Naive B cell (primary cell): ENCODE measurements around the gene SMCO3. TPM values are rescaled to one million over a fixed set of nuclear protein-coding genes. Genes with fewer than 3 reads are reported as not detected.
A peak's percentile ranks its signal among the peaks of the same experiment; 100 is the strongest.
"Not testable (repeated sequence)": the region's sequence is repeated elsewhere in the genome, so short reads cannot be mapped to it uniquely, and the experiment has no call there.

Experiments
- ATAC-seq, 2 donors: fragments of 150-1000 bp; cut with Tn5 transposase; 2 replicates each; pipeline ENCODE4 v1.10.0; 2021; ENCODE audit warnings: low read depth in 2 of 2, mild to moderate bottlenecking in 2 of 2, moderate library complexity in 2 of 2
- DNase-seq: peaks from one replicate; pipeline ENCODE4 v3.0.0; 2022
- H3K27ac Mint-ChIP-seq, 6 donors: one replicate each; pipeline ENCODE4 v1.8.0; 2020 to 2022; ENCODE audit warnings: mild to moderate bottlenecking in 6 of 6, mixed read lengths in 6 of 6, moderate library complexity in 5 of 6, inconsistent platforms in 2 of 6
- H3K27me3 Mint-ChIP-seq, 3 donors: one replicate each; pipeline ENCODE4 v1.8.0; 2021 to 2022; ENCODE audit warnings: mixed read lengths in 3 of 3, mild to moderate bottlenecking in 1 of 3
- H3K36me3 Mint-ChIP-seq, 2 donors: one replicate each; pipeline ENCODE4 v1.8.0; 2020 to 2022; ENCODE audit warnings: mixed read lengths in 2 of 2, inconsistent platforms in 1 of 2, mild to moderate bottlenecking in 1 of 2
- H3K4me1 Mint-ChIP-seq, 3 donors: one replicate each; pipeline ENCODE4 v1.8.0; 2020 to 2022; ENCODE audit warnings: mixed read lengths in 3 of 3, inconsistent platforms in 1 of 3, mild to moderate bottlenecking in 1 of 3, moderate library complexity in 1 of 3
- H3K4me3 Mint-ChIP-seq, 8 donors: one replicate each; pipeline ENCODE4 v1.8.0; 2020 to 2022; ENCODE audit warnings: mild to moderate bottlenecking in 8 of 8, mixed read lengths in 8 of 8, moderate library complexity in 8 of 8, inconsistent platforms in 2 of 8
- H3K9me3 Mint-ChIP-seq, 7 donors: one replicate each; pipeline ENCODE4 v1.8.0; 2020 to 2022; ENCODE audit warnings: mixed read lengths in 7 of 7, mild to moderate bottlenecking in 5 of 7, inconsistent platforms in 2 of 7, moderate library complexity in 1 of 7
- polyA plus RNA-seq, 6 donors: library from polyadenylated mRNA; unstranded; fragments of 300-500 nt; fragmentation: Illumina TruSeq; gene quantifications; one replicate each; pipeline ENCODE4 v1.2.3, GENCODE V29; 2021; ENCODE audit warnings: low read depth in 6 of 6

SMCO3 gene
- polyA plus RNA-seq, 6 donors from 2014 or later, result 0.23 to 0.65 (median 0.35) TPM; not detected in 3

DNA sequence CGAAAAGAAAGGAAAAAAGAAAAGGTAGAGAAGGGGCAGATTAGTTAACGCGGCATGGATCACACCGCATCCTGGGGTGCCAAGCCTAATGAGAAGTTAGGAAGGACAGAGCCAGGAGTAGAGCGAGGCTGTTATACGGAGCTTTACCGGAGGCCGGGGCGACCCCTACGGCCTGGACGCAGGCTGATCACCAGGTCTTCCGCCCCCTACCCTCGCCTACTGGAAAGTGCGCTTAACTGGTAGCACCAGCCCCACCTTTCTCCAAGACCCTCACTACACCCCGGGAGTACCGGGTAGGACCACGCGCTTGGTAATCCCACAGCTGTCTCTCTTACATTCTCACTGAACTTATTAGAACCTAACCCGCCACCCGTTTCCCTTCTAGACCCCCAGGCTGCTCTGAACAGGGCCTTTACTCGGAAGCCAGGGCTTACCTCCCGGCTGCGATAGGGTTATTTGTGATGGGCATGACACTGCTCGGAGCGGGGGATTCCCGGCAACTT, 44.5 kb downstream of the SMCO3 start:
- no peak for DNase-seq
- H3K9me3 Mint-ChIP-seq, result peaks cover 5 to 26% (median 17%) of the 10 kb centered on the region in 7 donors

DNA sequence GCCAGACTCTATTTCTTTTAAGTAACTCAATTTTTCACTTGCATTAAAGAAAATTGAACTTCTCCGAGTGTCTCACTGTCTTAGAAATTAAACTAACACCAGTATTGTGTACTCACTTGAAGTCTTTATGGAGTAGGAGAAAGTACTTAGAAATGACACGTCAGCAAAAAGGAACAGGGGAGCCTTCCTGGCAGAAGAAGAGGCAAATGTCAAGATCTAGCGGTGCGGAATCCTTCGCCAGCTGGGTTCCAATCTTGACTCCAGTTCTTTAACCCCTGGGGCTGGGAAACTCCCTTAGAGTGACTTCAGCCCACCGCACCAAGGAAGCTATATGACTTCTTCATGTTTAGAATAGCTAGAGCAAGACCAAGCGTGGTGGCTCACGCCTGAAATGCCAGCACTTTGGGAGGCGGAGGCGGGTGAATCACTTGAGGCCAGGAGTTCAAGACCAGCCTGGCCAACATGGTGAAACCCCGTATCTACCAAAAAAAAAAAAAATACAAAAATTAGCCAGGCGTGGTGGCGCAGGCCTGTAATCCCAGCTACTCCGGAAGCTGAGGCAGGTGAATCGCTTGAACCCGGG, 45.1 kb downstream of the SMCO3 start:
- H3K4me3 Mint-ChIP-seq, result peak overlapping the region; percentile 93 to 100 (median 97)
- peaks cover 31 to 69% (median 52%) of the 10 kb centered on the region in 3 donors for H3K4me1 Mint-ChIP-seq
- H3K36me3 Mint-ChIP-seq, result peaks cover 25 to 32% of the 10 kb centered on the region in 2 donors
- peaks cover 5 to 26% (median 17%) of the 10 kb centered on the region in 7 donors for H3K9me3 Mint-ChIP-seq
- DNase-seq (peak; percentile 23), ATAC-seq (no peak)
- H3K27me3 Mint-ChIP-seq, result no peaks in the 10 kb centered on the region
- peak overlapping the region; percentile 98 to 100 (median 100) for H3K27ac Mint-ChIP-seq

More for the DNA sequence above, 44.5 kb downstream of the SMCO3 start:
- Mint-ChIP-seq H3K4me1 (peaks cover 37 to 72% (median 55%) of the 10 kb centered on the region in 3 donors), H3K36me3 (peaks cover 25 to 28% of the 10 kb centered on the region in 2 donors), H3K4me3 (peak overlapping the region; percentile 93 to 100 (median 97)), H3K27ac (peak overlapping the region; percentile 98 to 100 (median 100)), H3K27me3 (no peaks in the 10 kb centered on the region)
- ATAC-seq, result peak; percentile 2

DNA sequence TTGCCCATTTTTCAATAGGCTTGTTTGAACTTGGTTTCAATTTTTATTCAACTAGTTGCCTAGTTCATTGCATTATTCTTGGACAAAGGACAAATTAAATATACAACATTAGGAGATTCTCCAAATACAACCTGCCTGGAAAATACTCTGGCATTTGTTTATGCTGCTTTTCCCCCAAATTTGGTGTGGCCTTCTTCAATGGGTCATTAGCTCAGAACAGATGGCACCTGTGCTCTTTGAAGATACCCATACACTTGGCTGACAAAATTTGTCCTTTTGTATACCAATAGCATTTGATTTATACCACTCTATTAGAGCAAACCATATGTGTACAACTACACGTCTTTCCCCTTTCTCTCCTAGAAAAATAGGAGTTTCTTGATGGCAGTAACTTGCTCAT, 46.4 kb downstream of the SMCO3 start:
- peaks cover 31 to 59% (median 50%) of the 10 kb centered on the region in 3 donors for H3K4me1 Mint-ChIP-seq
- peak overlapping the region in 3 of 8 donors; percentile 11 to 96 (median 75) for H3K4me3 Mint-ChIP-seq

DNA sequence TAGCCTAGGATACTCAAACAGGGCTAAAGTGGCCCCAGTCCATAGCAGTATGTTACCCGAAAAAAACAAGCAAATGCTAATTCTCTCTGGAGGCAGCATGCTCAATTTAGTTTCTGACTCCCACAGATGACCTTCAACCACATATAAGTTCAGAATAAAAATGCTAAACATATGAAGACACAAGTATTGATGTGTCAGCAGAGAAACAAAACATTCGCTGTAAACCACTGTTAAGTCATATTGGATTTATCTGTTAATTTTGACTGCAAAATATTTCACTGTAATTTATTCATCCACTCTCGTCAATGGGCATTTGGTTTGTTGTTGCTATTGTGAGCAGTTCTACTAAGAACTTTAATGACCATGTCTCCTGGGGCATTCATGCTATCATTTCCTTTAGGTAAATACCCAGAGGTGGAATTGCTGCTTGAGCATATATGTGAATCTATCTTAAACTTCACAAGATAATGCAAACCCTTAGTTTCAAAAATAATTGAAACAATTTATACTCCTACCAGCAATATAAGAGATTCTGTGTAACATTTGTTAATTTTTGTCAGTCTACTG, 47.2 kb downstream of the SMCO3 start:
- Mint-ChIP-seq H3K36me3 (peaks cover 28 to 41% of the 10 kb centered on the region in 2 donors), H3K27me3 (no peaks in the 10 kb centered on the region), H3K4me1 (peaks cover 25 to 54% (median 50%) of the 10 kb centered on the region in 3 donors), H3K9me3 (peaks cover 5 to 28% (median 18%) of the 10 kb centered on the region in 7 donors), H3K4me3 (peak overlapping the region in 4 of 8 donors; percentile 5 to 73 (median 65)), H3K27ac (peak overlapping the region in 3 of 6 donors; percentile 44 to 98 (median 54))
- no peak for DNase-seq
- no peak for ATAC-seq

More for the DNA sequence above, 46.4 kb downstream of the SMCO3 start:
- Mint-ChIP-seq H3K36me3 (peaks cover 25 to 36% of the 10 kb centered on the region in 2 donors), H3K9me3 (peaks cover 5 to 26% (median 17%) of the 10 kb centered on the region in 7 donors), H3K27ac (peak overlapping the region in 3 of 6 donors; percentile 39 to 100 (median 98)), H3K27me3 (no peaks in the 10 kb centered on the region)
- no peak for ATAC-seq
- no peak for DNase-seq

DNA sequence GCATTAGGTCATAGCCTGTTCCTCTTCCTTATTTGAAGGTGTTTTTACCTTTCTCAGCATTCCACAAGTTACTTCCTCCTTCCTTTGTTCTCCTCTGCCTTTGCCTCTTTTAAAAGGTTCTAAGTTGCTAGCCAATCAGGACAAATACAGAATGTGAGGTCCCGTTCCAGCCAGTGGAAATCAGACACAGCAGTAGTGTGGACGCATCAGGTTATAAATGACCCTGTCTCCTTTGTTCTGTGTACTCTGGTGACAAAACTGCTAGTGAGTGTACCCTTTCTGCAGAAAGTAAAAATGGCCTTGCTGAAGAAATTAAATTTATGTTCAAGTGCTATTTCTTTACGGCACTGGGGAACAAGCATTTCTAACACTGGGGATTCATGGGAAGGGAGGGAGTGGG, 48.0 kb downstream of the SMCO3 start:
- not testable (repeated sequence) for DNase-seq, H3K27me3 Mint-ChIP-seq, H3K27ac Mint-ChIP-seq, H3K4me3 Mint-ChIP-seq, ATAC-seq
- H3K4me1 Mint-ChIP-seq, result peaks cover 20 to 51% (median 46%) of the 10 kb centered on the region in 3 donors
- H3K36me3 Mint-ChIP-seq, result peaks cover 35 to 48% of the 10 kb centered on the region in 2 donors
- peaks cover 5 to 35% (median 20%) of the 10 kb centered on the region in 7 donors for H3K9me3 Mint-ChIP-seq

DNA sequence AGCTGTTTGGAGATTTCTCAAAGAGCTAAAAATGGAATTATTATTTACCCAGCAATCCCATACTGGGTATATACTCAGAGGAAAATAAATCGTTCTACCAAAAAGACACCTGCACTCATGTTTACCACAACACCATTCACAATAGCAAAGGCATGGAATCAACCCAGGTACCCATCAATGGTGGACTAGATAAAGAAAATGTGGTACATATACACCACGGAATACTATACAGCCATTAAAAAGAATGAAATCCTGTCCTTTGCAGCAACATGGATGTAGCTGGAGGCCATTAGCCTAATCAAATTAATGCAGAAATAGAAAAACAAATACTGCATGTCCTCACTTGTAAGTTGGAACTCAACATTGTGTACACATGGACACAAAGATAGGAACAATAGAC, 48.6 kb downstream of the SMCO3 start:
- no peaks in the 10 kb centered on the region for H3K27me3 Mint-ChIP-seq
- DNase-seq, result no peak
- H3K4me3 Mint-ChIP-seq, result peak overlapping the region in 1 of 8 donors; percentile 20
- H3K9me3 Mint-ChIP-seq, result peaks cover 5 to 35% (median 20%) of the 10 kb centered on the region in 7 donors
- ATAC-seq, result no peak
- peaks cover 15 to 51% (median 44%) of the 10 kb centered on the region in 3 donors for H3K4me1 Mint-ChIP-seq
- H3K36me3 Mint-ChIP-seq, result peaks cover 35 to 51% of the 10 kb centered on the region in 2 donors
- H3K27ac Mint-ChIP-seq, result no peak overlapping the region

DNA sequence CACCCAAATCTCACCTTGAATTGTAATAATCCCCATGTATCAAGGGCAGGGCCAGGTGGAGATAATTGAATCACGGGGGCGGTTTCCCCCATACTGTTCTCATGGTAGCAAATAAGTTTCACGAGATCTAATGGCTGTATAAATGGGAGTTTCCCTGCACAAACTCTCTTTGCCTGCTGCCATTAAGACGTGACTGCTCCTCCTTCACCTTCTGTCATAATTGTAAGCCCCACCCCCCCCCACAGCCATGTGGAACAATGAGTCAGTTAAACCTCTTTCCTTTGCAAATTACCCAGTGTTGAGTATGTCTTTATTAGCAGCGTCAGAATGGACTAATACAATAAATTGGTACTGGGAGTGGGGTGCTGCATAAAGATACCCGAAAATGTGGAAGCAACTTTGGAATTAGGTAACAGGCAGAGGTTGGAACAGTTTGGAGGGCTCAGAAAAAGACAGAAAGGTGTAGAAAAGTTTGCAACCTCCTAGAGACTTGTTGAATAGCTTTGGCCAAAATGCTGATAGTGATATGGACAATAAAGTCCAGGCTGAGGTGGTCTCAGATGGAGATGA, 54.2 kb downstream of the SMCO3 start:
- Mint-ChIP-seq H3K9me3 (peaks cover 6 to 18% (median 11%) of the 10 kb centered on the region in 7 donors), H3K4me1 (peaks cover 12 to 28% (median 18%) of the 10 kb centered on the region in 3 donors), H3K27ac (peak overlapping the region in 1 of 6 donors; percentile 7), H3K36me3 (peaks cover 10 to 38% of the 10 kb centered on the region in 2 donors), H3K4me3 (peak overlapping the region in 1 of 8 donors; percentile 29)
- DNase-seq, H3K27me3 Mint-ChIP-seq, ATAC-seq: not testable (repeated sequence)

DNA sequence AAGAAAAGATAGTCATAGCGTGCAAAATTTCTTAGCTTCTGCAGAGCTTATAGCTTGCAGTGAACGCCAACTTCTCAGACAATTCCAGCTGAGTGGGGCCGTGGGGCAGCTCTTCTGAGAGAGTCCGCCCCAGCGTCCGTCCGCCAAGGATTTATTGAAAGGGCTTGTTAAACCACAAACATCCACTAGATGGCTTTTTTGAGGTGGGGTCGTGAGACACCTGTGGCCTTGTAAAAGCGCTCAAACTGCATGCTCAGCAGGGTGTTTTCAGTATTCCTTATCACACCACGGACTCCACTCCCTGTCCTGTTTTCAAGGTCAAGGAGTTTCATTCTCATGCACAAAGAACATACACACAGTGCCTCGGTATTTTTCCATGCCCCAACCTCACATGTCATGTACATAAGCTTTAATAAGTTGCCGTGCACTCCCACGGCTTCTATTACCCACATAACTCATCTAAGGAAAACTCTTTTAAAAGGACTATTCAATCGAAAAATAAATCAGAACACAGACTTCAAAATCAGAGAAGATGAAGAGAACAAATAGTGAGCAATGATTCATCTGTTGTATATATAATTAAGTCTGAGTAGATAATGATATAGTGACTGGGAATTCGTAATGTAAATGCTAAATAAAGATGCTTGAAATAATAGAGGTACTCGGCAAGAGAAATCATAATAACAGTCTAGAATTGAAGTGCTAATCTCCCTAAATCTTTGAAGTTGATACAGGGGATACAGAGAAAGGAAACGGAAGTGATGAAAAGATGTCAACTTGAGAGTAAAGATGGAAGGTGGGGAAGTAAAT, 57.4 kb downstream of the SMCO3 start:
- DNase-seq, result no peak
- H3K27me3 Mint-ChIP-seq, result no peaks in the 10 kb centered on the region
- no peak overlapping the region for H3K4me3 Mint-ChIP-seq
- H3K27ac Mint-ChIP-seq, result peak overlapping the region in 1 of 6 donors; percentile 43
- ATAC-seq, result no peak
- peaks cover 6 to 19% (median 15%) of the 10 kb centered on the region in 3 donors for H3K4me1 Mint-ChIP-seq
- peaks cover 5 to 25% of the 10 kb centered on the region in 2 donors for H3K36me3 Mint-ChIP-seq
- H3K9me3 Mint-ChIP-seq, result peaks cover 6 to 13% (median 7%) of the 10 kb centered on the region in 7 donors

Other genes with a start within 250 kb of the SMCO3 start
- 1 to 10 TPM in 3 of 6 donors, under 1 TPM in 3; 0.39 to 5.3 (median 1.6) TPM for gene PLBD1, start 246.3 kb downstream of the SMCO3 start, polyA plus RNA-seq
- under 1 TPM in 5 of 6 donors, not detected in 1; 0.06 to 0.32 (median 0.20) TPM for gene GUCY2C, start 117.6 kb downstream of the SMCO3 start, polyA plus RNA-seq
- gene WBP11, start 10.7 kb downstream of the SMCO3 start, polyA plus RNA-seq, result 10 to 100 TPM; 37.0 to 69.1 (median 59.0) TPM
- gene C12orf60, start 10.5 kb downstream of the SMCO3 start, polyA plus RNA-seq, result 1 to 10 TPM in 5 of 6 donors, not detected in 1; 1.1 to 1.9 (median 1.6) TPM
- gene ART4, start 29.3 kb upstream of the SMCO3 start, polyA plus RNA-seq, result not detected
- gene MGP, start 71.7 kb upstream of the SMCO3 start, polyA plus RNA-seq, result 1 to 10 TPM in 1 of 6 donors, under 1 TPM in 2, not detected in 3; 0.29 to 1.4 (median 0.57) TPM
- 1 to 10 TPM; 2.4 to 4.8 (median 2.7) TPM for gene ERP27, start 124.4 kb upstream of the SMCO3 start, polyA plus RNA-seq
- gene ARHGDIB, start 147.4 kb upstream of the SMCO3 start, polyA plus RNA-seq, result 1,000 to 10,000 TPM; 2,706 to 4,844 (median 2,864) TPM
- gene PDE6H, start 158.9 kb upstream of the SMCO3 start, polyA plus RNA-seq, result not detected